Measurements from ENCODE around the gene ELP2. TPM values are rescaled to one million over a fixed set of nuclear protein-coding genes. Genes with fewer than 3 reads are reported as not detected.

The ELP2 gene
- polyA plus RNA-seq, 1 of the 3 experiments (the other 2 are of a cell fraction): 38.3 TPM

DNA sequence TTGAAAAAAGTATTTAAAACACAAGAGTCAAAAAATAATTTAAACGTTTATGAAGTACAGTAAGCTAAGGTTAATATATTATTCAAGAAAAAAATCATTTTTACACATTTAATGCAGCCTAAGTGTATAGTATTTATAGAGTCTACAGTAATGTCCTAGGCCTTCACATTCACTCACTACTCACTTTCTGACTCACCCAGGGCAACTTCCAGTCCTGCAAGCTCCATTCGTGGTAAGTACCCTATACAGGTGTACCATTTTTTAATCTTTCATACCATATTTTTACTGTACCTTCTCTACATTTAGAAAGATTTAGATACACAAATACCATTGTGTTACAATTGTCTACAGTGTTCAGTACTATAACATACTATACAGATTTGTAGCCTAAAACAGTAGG is 41.4 kb upstream of the ELP2 start:
- H2AFZ ChIP-seq (ENCODE audit: low read depth): no peak overlapping the region
- no peak overlapping the region for H3K4me2 ChIP-seq
- WGBS (ENCODE audit: low lambda C conversion rate): 68% methylated on average over 2 of the region's 2 CpGs
- H3K4me3 ChIP-seq (ENCODE audit: low read depth in 2 of 2, low read length in 1 of 2): no peak overlapping the region
- no peaks in the 10 kb centered on the region for H3K79me2 ChIP-seq (ENCODE audit: insufficient read depth)
- ChIA-PET CTCF (no interaction called here), POLR2A (no interaction called here)
- no peaks in the 10 kb centered on the region for H3K9me2 ChIP-seq
- H3K36me3 ChIP-seq (replicated peaks in 1 of 2; ENCODE audit: control insufficient read depth in 1 of 2, insufficient read depth in 2 of 2, low read length in 1 of 2): no peaks in the 10 kb centered on the region
- H3K9me3 ChIP-seq: no peaks in the 10 kb centered on the region
- no peaks in the 10 kb centered on the region for H4K20me1 ChIP-seq (ENCODE audit: insufficient read depth)
- TF ChIP-seq, protein P1, sequence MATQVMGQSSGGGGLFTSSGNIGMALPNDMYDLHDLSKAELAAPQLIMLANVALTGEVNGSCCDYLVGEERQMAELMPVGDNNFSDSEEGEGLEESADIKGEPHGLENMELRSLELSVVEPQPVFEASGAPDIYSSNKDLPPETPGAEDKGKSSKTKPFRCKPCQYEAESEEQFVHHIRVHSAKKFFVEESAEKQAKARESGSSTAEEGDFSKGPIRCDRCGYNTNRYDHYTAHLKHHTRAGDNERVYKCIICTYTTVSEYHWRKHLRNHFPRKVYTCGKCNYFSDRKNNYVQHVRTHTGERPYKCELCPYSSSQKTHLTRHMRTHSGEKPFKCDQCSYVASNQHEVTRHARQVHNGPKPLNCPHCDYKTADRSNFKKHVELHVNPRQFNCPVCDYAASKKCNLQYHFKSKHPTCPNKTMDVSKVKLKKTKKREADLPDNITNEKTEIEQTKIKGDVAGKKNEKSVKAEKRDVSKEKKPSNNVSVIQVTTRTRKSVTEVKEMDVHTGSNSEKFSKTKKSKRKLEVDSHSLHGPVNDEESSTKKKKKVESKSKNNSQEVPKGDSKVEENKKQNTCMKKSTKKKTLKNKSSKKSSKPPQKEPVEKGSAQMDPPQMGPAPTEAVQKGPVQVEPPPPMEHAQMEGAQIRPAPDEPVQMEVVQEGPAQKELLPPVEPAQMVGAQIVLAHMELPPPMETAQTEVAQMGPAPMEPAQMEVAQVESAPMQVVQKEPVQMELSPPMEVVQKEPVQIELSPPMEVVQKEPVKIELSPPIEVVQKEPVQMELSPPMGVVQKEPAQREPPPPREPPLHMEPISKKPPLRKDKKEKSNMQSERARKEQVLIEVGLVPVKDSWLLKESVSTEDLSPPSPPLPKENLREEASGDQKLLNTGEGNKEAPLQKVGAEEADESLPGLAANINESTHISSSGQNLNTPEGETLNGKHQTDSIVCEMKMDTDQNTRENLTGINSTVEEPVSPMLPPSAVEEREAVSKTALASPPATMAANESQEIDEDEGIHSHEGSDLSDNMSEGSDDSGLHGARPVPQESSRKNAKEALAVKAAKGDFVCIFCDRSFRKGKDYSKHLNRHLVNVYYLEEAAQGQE (IDR thresholded peaks at IDR 0.05; ENCODE audit: low read depth, low read length): no peak
- TF ChIP-seq EZH2phosphoT487 (IDR thresholded peaks at IDR 0.05; ENCODE audit: borderline replicate concordance, low read depth): no peak
- no peak for TF ChIP-seq RAD21 (IDR thresholded peaks at IDR 0.05; ENCODE audit: low read length)
- TF ChIP-seq YY1 (IDR thresholded peaks at IDR 0.05; ENCODE audit: low read depth): no peak
- no peak for TF ChIP-seq NFIC (IDR thresholded peaks at IDR 0.05; ENCODE audit: borderline replicate concordance)
- TF ChIP-seq, protein P2, sequence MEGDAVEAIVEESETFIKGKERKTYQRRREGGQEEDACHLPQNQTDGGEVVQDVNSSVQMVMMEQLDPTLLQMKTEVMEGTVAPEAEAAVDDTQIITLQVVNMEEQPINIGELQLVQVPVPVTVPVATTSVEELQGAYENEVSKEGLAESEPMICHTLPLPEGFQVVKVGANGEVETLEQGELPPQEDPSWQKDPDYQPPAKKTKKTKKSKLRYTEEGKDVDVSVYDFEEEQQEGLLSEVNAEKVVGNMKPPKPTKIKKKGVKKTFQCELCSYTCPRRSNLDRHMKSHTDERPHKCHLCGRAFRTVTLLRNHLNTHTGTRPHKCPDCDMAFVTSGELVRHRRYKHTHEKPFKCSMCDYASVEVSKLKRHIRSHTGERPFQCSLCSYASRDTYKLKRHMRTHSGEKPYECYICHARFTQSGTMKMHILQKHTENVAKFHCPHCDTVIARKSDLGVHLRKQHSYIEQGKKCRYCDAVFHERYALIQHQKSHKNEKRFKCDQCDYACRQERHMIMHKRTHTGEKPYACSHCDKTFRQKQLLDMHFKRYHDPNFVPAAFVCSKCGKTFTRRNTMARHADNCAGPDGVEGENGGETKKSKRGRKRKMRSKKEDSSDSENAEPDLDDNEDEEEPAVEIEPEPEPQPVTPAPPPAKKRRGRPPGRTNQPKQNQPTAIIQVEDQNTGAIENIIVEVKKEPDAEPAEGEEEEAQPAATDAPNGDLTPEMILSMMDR (IDR thresholded peaks at IDR 0.05): no peak
- TF ChIP-seq ELF1 (IDR thresholded peaks at IDR 0.05): no peak
- TF ChIP-seq SIN3A (IDR thresholded peaks at IDR 0.05; ENCODE audit: borderline replicate concordance, low read depth, low read length): no peak
- no peak for TF ChIP-seq FOSL2 (IDR thresholded peaks at IDR 0.05; ENCODE audit: borderline replicate concordance, low read depth)
- TF ChIP-seq, protein P3, sequence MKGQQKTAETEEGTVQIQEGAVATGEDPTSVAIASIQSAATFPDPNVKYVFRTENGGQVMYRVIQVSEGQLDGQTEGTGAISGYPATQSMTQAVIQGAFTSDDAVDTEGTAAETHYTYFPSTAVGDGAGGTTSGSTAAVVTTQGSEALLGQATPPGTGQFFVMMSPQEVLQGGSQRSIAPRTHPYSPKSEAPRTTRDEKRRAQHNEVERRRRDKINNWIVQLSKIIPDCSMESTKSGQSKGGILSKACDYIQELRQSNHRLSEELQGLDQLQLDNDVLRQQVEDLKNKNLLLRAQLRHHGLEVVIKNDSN (IDR thresholded peaks at IDR 0.05; ENCODE audit: borderline replicate concordance, low read depth): no peak
- no peaks in the 10 kb centered on the region for H3K4me1 ChIP-seq (ENCODE audit: control insufficient read depth in 1 of 2, insufficient read depth in 2 of 2, low read depth in 1 of 2, low read length in 1 of 2)
- no peaks in the 10 kb centered on the region for H3K27me3 ChIP-seq (ENCODE audit: insufficient read depth)
- no peak overlapping the region for H3K27ac ChIP-seq (ENCODE audit: low read depth in 2 of 2, low read length in 1 of 2)
- no peaks in the 10 kb centered on the region for H3F3A ChIP-seq (replicated peaks; ENCODE audit: insufficient read depth)
- DNase-seq: no peak
- no peak overlapping the region for H3K9ac ChIP-seq

DNA sequence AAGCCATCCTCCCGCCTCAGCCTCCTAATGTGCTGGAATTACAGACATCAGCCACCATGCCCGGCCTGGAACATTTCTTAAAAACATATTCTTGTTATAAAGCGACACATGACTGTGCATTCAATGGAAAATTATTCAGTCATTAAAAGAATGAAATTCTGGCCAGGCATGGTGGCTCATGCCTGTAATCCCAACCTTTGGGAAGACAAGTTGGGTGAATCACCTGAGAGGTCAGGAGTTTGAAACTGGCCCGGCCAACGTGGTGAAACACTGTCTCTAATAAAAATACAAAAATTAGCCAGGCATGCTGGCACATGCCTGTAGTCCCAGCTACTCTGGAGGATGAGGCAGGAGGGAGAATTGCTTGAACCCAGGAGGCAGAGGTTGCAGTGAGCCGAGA is 40.7 kb upstream of the ELP2 start:
- no peak overlapping the region for H3K4me2 ChIP-seq
- no peak overlapping the region for H3K9ac ChIP-seq
- no peaks in the 10 kb centered on the region for H4K20me1 ChIP-seq (ENCODE audit: insufficient read depth)
- H3K9me3 ChIP-seq: no peaks in the 10 kb centered on the region
- no peaks in the 10 kb centered on the region for H3F3A ChIP-seq (replicated peaks; ENCODE audit: insufficient read depth)
- TF ChIP-seq ELF1 (IDR thresholded peaks at IDR 0.05): no peak
- no peak for TF ChIP-seq SMC3 (IDR thresholded peaks at IDR 0.05; ENCODE audit: low read depth, low read length)
- TF ChIP-seq, protein P3 (IDR thresholded peaks at IDR 0.05; ENCODE audit: borderline replicate concordance, low read depth): no peak
- TF ChIP-seq YY1 (IDR thresholded peaks at IDR 0.05; ENCODE audit: low read depth): no peak
- TF ChIP-seq, protein P4, sequence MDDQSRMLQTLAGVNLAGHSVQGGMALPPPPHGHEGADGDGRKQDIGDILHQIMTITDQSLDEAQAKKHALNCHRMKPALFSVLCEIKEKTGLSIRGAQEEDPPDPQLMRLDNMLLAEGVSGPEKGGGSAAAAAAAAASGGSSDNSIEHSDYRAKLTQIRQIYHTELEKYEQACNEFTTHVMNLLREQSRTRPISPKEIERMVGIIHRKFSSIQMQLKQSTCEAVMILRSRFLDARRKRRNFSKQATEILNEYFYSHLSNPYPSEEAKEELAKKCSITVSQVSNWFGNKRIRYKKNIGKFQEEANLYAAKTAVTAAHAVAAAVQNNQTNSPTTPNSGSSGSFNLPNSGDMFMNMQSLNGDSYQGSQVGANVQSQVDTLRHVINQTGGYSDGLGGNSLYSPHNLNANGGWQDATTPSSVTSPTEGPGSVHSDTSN (IDR thresholded peaks at IDR 0.05): no peak
- no peak for TF ChIP-seq RFX5 (IDR thresholded peaks at IDR 0.05; ENCODE audit: low read length)
- TF ChIP-seq EZH2phosphoT487 (IDR thresholded peaks at IDR 0.05; ENCODE audit: borderline replicate concordance, low read depth): no peak
- no peak for TF ChIP-seq FOSL2 (IDR thresholded peaks at IDR 0.05; ENCODE audit: borderline replicate concordance, low read depth)
- TF ChIP-seq CHD2 (IDR thresholded peaks at IDR 0.05; ENCODE audit: low read length, partially characterized antibody): no peak
- TF ChIP-seq FOXJ3 (CRISPR knock-in tag; IDR thresholded peaks at IDR 0.05): no peak
- TF ChIP-seq RAD21 (IDR thresholded peaks at IDR 0.05; ENCODE audit: low read length): no peak
- TF ChIP-seq MEF2A (IDR thresholded peaks at IDR 0.05; ENCODE audit: borderline replicate concordance, low read depth): no peak
- TF ChIP-seq TEAD4 (IDR thresholded peaks at IDR 0.05; ENCODE audit: borderline replicate concordance, insufficient read depth): no peak
- TF ChIP-seq JUND (IDR thresholded peaks at IDR 0.05): no peak
- no peaks in the 10 kb centered on the region for H3K27me3 ChIP-seq (ENCODE audit: insufficient read depth)
- DNase-seq: no peak
- ChIA-PET POLR2A (no interaction called here), CTCF (no interaction called here)
- no peaks in the 10 kb centered on the region for H3K79me2 ChIP-seq (ENCODE audit: insufficient read depth)
- H3K36me3 ChIP-seq (replicated peaks in 1 of 2; ENCODE audit: control insufficient read depth in 1 of 2, insufficient read depth in 2 of 2, low read length in 1 of 2): no peaks in the 10 kb centered on the region
- H3K4me3 ChIP-seq (ENCODE audit: low read depth in 2 of 2, low read length in 1 of 2): no peak overlapping the region
- H2AFZ ChIP-seq (ENCODE audit: low read depth): no peak overlapping the region
- 77% methylated on average over 6 of the region's 6 CpGs for whole genome bisulfite sequencing (ENCODE audit: low lambda C conversion rate)
- no peaks in the 10 kb centered on the region for H3K9me2 ChIP-seq
- H3K4me1 ChIP-seq (ENCODE audit: control insufficient read depth in 1 of 2, insufficient read depth in 2 of 2, low read depth in 1 of 2, low read length in 1 of 2): no peaks in the 10 kb centered on the region
- H3K27ac ChIP-seq (ENCODE audit: low read depth in 2 of 2, low read length in 1 of 2): no peak overlapping the region
